ENCODE data around the gene MYO3A.

Gene MYO3A

GRCh38 chr10:25972631-25973030 lies 38.6 kb downstream of the MYO3A start:
- TF ChIP-seq, protein P1, sequence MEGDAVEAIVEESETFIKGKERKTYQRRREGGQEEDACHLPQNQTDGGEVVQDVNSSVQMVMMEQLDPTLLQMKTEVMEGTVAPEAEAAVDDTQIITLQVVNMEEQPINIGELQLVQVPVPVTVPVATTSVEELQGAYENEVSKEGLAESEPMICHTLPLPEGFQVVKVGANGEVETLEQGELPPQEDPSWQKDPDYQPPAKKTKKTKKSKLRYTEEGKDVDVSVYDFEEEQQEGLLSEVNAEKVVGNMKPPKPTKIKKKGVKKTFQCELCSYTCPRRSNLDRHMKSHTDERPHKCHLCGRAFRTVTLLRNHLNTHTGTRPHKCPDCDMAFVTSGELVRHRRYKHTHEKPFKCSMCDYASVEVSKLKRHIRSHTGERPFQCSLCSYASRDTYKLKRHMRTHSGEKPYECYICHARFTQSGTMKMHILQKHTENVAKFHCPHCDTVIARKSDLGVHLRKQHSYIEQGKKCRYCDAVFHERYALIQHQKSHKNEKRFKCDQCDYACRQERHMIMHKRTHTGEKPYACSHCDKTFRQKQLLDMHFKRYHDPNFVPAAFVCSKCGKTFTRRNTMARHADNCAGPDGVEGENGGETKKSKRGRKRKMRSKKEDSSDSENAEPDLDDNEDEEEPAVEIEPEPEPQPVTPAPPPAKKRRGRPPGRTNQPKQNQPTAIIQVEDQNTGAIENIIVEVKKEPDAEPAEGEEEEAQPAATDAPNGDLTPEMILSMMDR (IDR thresholded peaks at IDR 0.05; ENCODE audit: insufficient read depth, low read length, poor library complexity, severe bottlenecking), result no peak
- no peak for TF ChIP-seq EZH2phosphoT487 (conservative IDR thresholded peaks at IDR 0.05; ENCODE audit: low read length)
- Histone ChIP-seq H3K9me2 (replicated peaks; ENCODE audit: insufficient read depth, low read length) (no peaks in the 10 kb centered on the region), H3K27ac (ENCODE audit: low read depth, low read length) (no peak overlapping the region), H3F3A (ENCODE audit: insufficient read depth) (no peaks in the 10 kb centered on the region), H3K36me3 (ENCODE audit: low read length) (no peaks in the 10 kb centered on the region), H3K9me3 (ENCODE audit: insufficient read depth, low read length) (no peaks in the 10 kb centered on the region), H4K20me1 (ENCODE audit: low read depth, low read length) (no peaks in the 10 kb centered on the region), H3K9ac (ENCODE audit: low read length) (no peak overlapping the region), H3K27me3 (ENCODE audit: low read length) (no peaks in the 10 kb centered on the region), H3K79me2 (ENCODE audit: insufficient read depth, low read length) (no peaks in the 10 kb centered on the region), H3K4me3 (ENCODE audit: insufficient read depth, low read length, poor library complexity, severe bottlenecking) (no peak overlapping the region), H3K4me2 (ENCODE audit: low read depth, low read length, poor library complexity, severe bottlenecking) (no peak overlapping the region), H2AFZ (ENCODE audit: low read depth, low read length, severe bottlenecking) (no peak overlapping the region)

GRCh38 chr10:25974897-25975459 lies 40.9 kb downstream of the MYO3A start:
- H3K36me3 ChIP-seq (ENCODE audit: low read length), result no peaks in the 10 kb centered on the region
- no peaks in the 10 kb centered on the region for H3K27me3 ChIP-seq (ENCODE audit: low read length)
- H3K9ac ChIP-seq (ENCODE audit: low read length), result no peak overlapping the region
- H2AFZ ChIP-seq (ENCODE audit: low read depth, low read length, severe bottlenecking), result no peak overlapping the region
- no peaks in the 10 kb centered on the region for H3F3A ChIP-seq (ENCODE audit: insufficient read depth)
- no peaks in the 10 kb centered on the region for H3K79me2 ChIP-seq (ENCODE audit: insufficient read depth, low read length)
- no peak overlapping the region for H3K4me3 ChIP-seq (ENCODE audit: insufficient read depth, low read length, poor library complexity, severe bottlenecking)
- no peak overlapping the region for H3K4me2 ChIP-seq (ENCODE audit: low read depth, low read length, poor library complexity, severe bottlenecking)
- no peak for TF ChIP-seq EZH2phosphoT487 (conservative IDR thresholded peaks at IDR 0.05; ENCODE audit: low read length)
- TF ChIP-seq, protein P1 (IDR thresholded peaks at IDR 0.05; ENCODE audit: insufficient read depth, low read length, poor library complexity, severe bottlenecking), result no peak
- no peak overlapping the region for H3K27ac ChIP-seq (ENCODE audit: low read depth, low read length)
- no peaks in the 10 kb centered on the region for H3K9me3 ChIP-seq (ENCODE audit: insufficient read depth, low read length)
- no peaks in the 10 kb centered on the region for H3K9me2 ChIP-seq (replicated peaks; ENCODE audit: insufficient read depth, low read length)
- no peaks in the 10 kb centered on the region for H4K20me1 ChIP-seq (ENCODE audit: low read depth, low read length)

DNA sequence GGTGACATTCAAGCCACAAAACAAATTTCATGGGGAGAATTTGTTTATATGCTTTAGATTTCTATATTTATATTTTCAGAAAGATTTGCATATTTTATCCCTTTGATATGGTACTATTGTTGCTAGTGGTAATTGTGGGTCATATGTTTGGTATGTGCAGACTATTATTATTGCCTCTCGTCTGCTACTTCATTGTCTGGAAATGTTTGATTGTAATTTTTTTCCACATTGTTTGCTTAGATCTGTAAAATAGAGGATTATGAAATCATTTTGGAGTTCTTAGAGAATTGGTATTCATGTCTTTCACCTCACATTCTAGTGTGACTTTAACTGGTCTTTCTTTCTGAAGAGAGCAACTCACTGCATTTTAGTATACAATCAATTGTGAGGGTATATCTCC lies 44.7 kb downstream of the MYO3A start:
- Histone ChIP-seq H3K27me3 (ENCODE audit: low read length) (no peaks in the 10 kb centered on the region), H3K9me3 (ENCODE audit: insufficient read depth, low read length) (no peaks in the 10 kb centered on the region), H3K4me2 (ENCODE audit: low read depth, low read length, poor library complexity, severe bottlenecking) (no peak overlapping the region), H2AFZ (ENCODE audit: low read depth, low read length, severe bottlenecking) (no peak overlapping the region), H3F3A (ENCODE audit: insufficient read depth) (no peaks in the 10 kb centered on the region), H3K9ac (ENCODE audit: low read length) (no peak overlapping the region), H3K36me3 (ENCODE audit: low read length) (no peaks in the 10 kb centered on the region), H3K27ac (ENCODE audit: low read depth, low read length) (no peak overlapping the region), H3K9me2 (replicated peaks; ENCODE audit: insufficient read depth, low read length) (no peaks in the 10 kb centered on the region), H3K79me2 (ENCODE audit: insufficient read depth, low read length) (no peaks in the 10 kb centered on the region), H3K4me3 (ENCODE audit: insufficient read depth, low read length, poor library complexity, severe bottlenecking) (no peak overlapping the region), H4K20me1 (ENCODE audit: low read depth, low read length) (no peaks in the 10 kb centered on the region)
- TF ChIP-seq EZH2phosphoT487 (conservative IDR thresholded peaks at IDR 0.05; ENCODE audit: low read length), result no peak
- TF ChIP-seq, protein P1 (IDR thresholded peaks at IDR 0.05; ENCODE audit: insufficient read depth, low read length, poor library complexity, severe bottlenecking), result no peak

All from SU-DHL-6 (cell line).